Measurements from ENCODE around the gene CNOT3. TPM values are rescaled to one million over a fixed set of nuclear protein-coding genes. Genes with fewer than 3 reads are reported as not detected.
"Not testable (repeated sequence)": the region's sequence is repeated elsewhere in the genome, so short reads cannot be mapped to it uniquely, and the experiment has no call there.

CNOT3 gene
- total RNA-seq, 1 experiment from 2014 or later = 87.4 TPM

DNA sequence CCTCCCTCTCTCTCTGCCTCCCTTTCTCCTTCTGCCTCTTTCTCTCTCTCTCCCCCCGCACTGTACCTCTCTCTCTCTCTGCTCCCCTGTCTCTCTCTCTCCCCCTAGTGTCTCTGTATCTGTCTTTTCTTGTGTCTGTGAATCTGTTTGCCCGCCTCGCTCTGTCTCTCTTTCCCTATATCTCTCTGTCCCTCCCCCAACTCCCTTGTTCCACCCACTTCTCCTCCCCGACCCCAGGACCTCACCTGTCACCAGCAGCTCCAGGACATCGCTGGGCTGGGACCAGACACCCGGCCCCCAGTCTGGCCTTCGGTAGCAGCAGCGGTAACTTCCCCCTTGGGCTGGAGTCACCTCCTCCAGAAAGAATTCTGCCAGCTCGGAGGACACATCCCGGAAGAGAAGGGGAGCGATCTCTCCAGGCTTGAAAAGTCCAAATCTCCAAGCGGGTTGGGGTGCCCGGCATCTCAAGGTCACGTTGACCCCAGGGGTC is 40.9 kb upstream of the CNOT3 start:
- BruUV-seq (replicated peaks) = no TSS peak
- Mint-ChIP-seq H3K4me1 (ENCODE audit: low read depth, unreplicated experiment) (peaks cover 14% of the 10 kb centered on the region), H3K9me3 (ENCODE audit: low read depth, unreplicated experiment) (no peaks in the 10 kb centered on the region), H3K4me3 (ENCODE audit: low read depth, unreplicated experiment) (peak overlapping the region; percentile 64), H3K27me3 (ENCODE audit: unreplicated experiment) (peaks cover 31% of the 10 kb centered on the region), H3K36me3 (ENCODE audit: insufficient read depth, unreplicated experiment) (peaks cover 13% of the 10 kb centered on the region), H3K27ac (ENCODE audit: unreplicated experiment) (peak overlapping the region; percentile 24)
- intact Hi-C loops (cut with micrococcal nuclease; ENCODE audit: unreplicated experiment) = loop anchor here (10.0 kb wide), 1 partner anchor 292 kb away; no protein-coding TSS in a partner anchor
- no peak for TF ChIP-seq CTCF (IDR thresholded peaks at IDR 0.05; ENCODE audit: unreplicated experiment)
- peak; percentile 22 for DNase-seq
- CTCF ChIA-PET = interaction anchor here (0.6 to 1.2 kb wide), 3 partner anchors 180 to 243 kb away, joined by 3 to 8 read pairs (median 3); no protein-coding TSS in a partner anchor

DNA sequence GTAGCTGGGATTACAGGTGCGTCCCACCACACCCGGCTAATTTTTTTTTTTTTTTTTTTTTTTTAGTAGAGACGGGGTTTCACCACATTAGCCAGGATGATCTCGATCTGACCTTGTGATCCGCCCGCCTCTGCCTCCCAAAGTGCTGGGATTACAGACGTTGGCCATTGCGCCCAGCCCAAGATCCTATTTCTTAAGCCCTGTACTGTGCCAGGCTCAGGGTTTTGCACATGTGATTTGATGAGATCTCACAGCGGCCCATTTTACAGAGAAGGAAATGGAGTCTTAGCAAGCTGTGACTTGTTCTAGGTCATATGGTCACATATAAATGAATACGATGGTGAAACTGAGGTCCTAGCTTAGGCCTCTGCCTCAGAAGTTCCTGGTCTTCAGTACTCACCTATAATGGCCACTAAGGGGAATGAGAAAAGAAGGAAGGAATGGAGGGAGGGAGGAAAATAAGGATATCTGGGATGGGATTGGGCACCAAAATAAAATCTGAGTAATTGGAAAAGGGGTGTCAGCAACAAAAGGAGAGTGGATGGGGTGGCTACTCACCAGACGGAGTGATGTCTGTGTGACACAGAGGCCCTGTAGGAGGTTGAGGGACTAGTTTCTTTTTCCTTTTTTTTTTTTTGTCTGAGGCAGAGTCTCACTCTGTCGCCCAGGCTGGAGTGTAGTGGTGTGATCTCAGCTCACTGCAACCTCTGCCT is 38.2 kb upstream of the CNOT3 start:
- Mint-ChIP-seq H3K4me1 (ENCODE audit: low read depth, unreplicated experiment) (peaks cover 22% of the 10 kb centered on the region), H3K36me3 (ENCODE audit: insufficient read depth, unreplicated experiment) (peaks cover 32% of the 10 kb centered on the region), H3K27me3 (ENCODE audit: unreplicated experiment) (peaks cover 18% of the 10 kb centered on the region), H3K4me3 (ENCODE audit: low read depth, unreplicated experiment) (no peak overlapping the region), H3K27ac (ENCODE audit: unreplicated experiment) (no peak overlapping the region), H3K9me3 (ENCODE audit: low read depth, unreplicated experiment) (no peaks in the 10 kb centered on the region)
- intact Hi-C loops (cut with micrococcal nuclease; ENCODE audit: unreplicated experiment) = loop anchor here (10.0 kb wide), 1 partner anchor 295 kb away; no protein-coding TSS in a partner anchor
- CTCF ChIA-PET = interaction anchor here (0.6 kb wide), 1 partner anchor 22 kb away, joined by 6 read pairs; no protein-coding TSS in a partner anchor
- TF ChIP-seq CTCF (IDR thresholded peaks at IDR 0.05; ENCODE audit: unreplicated experiment) = no peak
- no TSS peak for BruUV-seq (replicated peaks)
- no peak for DNase-seq

DNA sequence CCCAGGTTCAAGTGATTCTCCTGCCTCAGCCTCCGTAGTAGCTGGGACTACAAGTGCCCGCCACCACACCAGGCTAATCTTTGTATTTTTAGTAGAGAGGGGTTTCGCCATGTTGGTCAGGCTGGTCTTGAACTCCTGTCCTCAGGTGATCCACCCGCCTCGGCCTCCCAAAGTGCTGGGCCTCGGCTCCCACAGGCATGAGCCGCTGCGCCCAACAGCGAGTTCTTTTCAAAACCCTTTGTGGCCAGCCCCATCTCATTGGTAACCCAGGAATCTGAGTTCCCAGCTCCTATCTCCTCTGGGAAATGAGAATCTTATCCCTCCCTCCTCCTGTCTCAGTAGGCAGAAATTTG is 37.7 kb upstream of the CNOT3 start:
- DNase-seq; H3K4me3 Mint-ChIP-seq (ENCODE audit: low read depth, unreplicated experiment); H3K9me3 Mint-ChIP-seq (ENCODE audit: low read depth, unreplicated experiment); H3K27ac Mint-ChIP-seq (ENCODE audit: unreplicated experiment); BruUV-seq (replicated peaks): not testable (repeated sequence)
- peaks cover 22% of the 10 kb centered on the region for H3K4me1 Mint-ChIP-seq (ENCODE audit: low read depth, unreplicated experiment)
- CTCF ChIA-PET = interaction anchor here (0.5 kb wide), 1 partner anchor 259 kb away, joined by 3 read pairs; no protein-coding TSS in a partner anchor
- intact Hi-C loops (cut with micrococcal nuclease; ENCODE audit: unreplicated experiment) = loop anchor here (10.0 kb wide), 1 partner anchor 295 kb away; no protein-coding TSS in a partner anchor
- H3K36me3 Mint-ChIP-seq (ENCODE audit: insufficient read depth, unreplicated experiment) = peaks cover 32% of the 10 kb centered on the region
- H3K27me3 Mint-ChIP-seq (ENCODE audit: unreplicated experiment) = peaks cover 18% of the 10 kb centered on the region

DNA sequence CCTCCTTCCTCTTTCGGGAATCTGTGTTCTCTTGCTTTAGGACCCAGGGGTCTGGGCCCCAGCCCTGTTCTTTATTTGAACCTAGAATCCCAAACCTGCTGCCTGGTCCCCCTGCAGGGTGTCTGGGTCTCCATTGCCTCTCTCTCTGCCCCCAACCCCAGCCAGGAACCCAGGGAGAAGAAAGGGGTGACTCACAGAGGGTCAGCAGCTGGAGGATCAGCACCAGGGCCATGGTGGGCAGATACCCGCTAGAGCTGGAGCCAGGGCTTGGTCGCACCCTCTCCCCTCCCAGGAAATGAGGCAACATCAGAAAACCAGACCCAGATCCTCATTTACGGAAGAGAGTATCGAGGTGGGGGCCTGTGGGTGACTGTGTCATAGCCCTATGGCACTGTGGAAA is 37.0 kb upstream of the CNOT3 start, which contains the start of gene OSCAR:
TSS of gene OSCAR (minus strand) at position 243 of the 400 bp plus-strand sequence. CDS start at position 232, 11 bp downstream.
- H3K27ac Mint-ChIP-seq (ENCODE audit: unreplicated experiment) = peak within 1 kb of the TSS; percentile 3
- peak within 1 kb of the TSS; percentile 24 for H3K4me3 Mint-ChIP-seq (ENCODE audit: low read depth, unreplicated experiment)
- intact Hi-C loops (cut with micrococcal nuclease; ENCODE audit: unreplicated experiment) = no loop called here
- DNase-seq = no peak
- no peaks in the 10 kb centered on the region for H3K9me3 Mint-ChIP-seq (ENCODE audit: low read depth, unreplicated experiment)
- peaks cover 34% of the 10 kb centered on the region for H3K36me3 Mint-ChIP-seq (ENCODE audit: insufficient read depth, unreplicated experiment)
- BruUV-seq (replicated peaks) = no TSS peak
- CTCF ChIA-PET = interaction anchor here (0.5 kb wide), 1 partner anchor 260 kb away, joined by 3 read pairs; no protein-coding TSS in a partner anchor
- TF ChIP-seq CTCF (IDR thresholded peaks at IDR 0.05; ENCODE audit: unreplicated experiment) = no peak
- peaks cover 16% of the 10 kb centered on the region for H3K27me3 Mint-ChIP-seq (ENCODE audit: unreplicated experiment)
- peaks cover 22% of the 10 kb centered on the region for H3K4me1 Mint-ChIP-seq (ENCODE audit: low read depth, unreplicated experiment)

Data from Calu3 (cell line).